ENCODE results near the gene ATL1.
"Not testable (repeated sequence)": the region's sequence is repeated elsewhere in the genome, so short reads cannot be mapped to it uniquely, and the experiment has no call there.

The ATL1 gene

DNA sequence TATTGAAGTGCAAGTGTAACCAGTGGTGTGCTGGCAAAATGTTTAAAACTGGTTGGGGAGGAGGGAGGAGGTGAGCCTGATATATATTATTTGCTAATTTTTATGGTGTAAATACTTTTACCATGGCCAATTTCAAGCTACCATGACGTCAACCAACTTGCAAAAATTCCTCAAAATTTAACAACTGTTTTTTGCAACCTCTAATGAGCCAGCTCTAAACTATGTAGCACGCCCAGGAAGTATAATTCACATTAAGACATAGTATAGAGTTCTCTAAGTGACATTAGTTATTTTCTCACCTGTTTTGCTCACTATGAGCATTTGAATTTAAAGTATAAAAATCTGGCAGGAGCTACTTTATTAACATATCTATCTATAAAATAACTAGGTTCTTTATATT is 41.4 kb downstream of the ATL1 start:
- DNase-seq: no peak

DNA sequence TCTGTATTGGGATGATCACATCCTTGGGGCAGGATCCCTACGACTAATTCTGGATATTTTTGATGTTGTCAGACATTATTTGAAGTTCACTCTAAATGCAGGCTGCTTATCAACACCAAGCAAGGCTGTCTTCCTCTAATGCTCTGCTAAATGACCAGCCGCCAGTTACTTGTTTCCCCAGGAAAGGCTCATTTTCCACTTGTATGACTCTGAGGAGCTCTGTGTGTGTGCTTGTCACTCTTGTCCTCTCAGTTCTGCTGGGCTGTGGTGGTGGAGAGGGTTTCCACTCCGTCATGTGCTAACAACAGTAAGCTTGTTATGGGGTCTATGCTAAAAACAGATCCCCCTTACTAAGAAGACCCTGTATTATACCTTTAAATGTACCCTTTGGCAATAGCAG is 42.1 kb downstream of the ATL1 start:
- no peak for DNase-seq

DNA sequence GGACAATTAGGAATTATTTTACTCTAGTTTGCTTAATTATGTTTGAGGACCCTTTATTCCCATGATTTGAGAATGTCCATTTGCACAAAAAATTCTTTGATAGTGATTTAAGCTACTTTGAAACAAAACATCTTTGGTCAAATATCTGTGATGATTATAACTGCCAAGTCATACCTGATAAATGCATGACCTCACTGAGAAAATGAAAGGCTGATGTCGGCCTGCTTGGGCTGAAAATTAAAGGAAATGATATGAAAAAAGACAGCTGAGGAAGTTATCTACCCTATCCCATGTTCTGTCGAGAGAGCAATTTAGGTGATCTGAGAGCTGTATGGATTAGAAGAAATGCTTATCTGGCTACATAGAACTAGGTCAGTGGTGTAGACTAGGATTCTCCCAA is 43.6 kb downstream of the ATL1 start:
- no peak for DNase-seq

DNA sequence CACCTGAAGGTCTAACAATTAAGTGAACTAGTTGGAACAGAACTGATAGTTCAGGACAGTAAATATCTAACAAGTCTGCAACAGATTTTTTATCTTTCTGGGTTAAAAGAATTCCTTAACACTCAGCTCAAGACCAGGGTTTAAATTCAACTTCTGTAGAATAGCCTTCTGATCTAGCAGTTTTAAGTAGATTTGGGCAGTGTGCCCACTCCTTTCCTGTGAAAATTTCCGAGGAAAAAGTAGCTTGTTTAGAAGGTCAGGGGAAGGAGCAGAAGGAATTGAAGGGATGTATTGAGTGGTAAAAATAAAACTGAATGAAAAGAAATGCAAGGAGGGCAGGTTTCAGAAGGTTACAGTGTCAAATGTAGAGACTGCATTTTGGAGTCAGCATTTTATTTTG is 45.8 kb downstream of the ATL1 start:
- DNase-seq: no peak

DNA sequence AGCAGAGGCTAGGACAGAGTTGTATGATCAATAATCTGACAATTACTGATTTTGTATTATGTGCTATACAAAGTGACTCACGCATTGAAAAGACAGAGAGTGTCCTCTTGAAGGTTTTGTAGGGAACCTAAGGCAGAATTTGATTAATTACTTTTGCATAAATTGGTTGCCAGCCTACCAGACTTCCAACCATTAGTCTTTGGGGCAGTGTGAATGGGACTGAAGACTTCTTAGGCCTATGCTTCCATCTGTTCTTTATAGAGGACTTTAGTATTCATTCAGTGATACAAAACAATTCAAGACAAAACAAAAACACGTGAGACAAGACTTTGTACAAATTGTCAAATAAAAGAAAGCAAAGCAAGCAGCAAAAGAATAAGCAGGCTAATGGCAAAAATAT is 46.5 kb downstream of the ATL1 start:
- DNase-seq: no peak

DNA sequence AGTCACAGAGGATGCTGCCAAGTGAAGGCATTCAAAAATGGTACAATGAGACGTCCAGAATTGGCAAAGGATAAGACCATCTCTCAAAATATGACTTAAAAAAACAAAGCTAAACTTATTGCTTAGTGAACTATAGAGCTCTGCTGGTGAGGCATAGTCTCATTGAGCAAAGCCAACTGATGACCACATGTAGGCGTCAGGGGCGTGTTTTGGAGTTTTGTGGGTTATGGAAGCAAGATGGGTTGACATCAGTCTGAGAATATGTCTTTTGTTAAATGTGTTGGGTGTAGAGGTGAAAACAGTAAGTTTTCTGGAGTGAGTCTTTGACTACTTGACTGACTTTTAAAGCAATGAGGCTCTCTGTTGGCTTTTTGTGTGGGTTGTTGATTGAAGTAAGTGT is 47.2 kb downstream of the ATL1 start:
- no peak for DNase-seq

DNA sequence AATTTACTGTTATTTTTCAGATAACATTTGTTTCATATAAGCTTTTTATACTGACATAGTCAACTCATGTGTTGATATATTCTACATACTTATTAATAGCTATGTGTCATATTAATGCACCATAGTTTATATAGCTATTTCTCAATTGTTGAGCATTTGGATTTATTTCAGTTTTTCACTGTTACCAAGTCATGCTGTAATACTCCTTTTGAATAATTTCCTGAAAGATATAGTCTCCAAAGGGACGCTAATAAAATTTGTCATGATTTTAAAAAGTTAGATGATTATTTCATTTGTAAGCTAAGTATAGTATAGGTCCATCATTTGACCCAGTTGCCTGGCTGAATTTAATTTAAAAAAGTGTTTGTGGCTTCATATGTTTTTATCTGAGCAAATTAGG is 47.8 kb downstream of the ATL1 start:
- DNase-seq: no peak

DNA sequence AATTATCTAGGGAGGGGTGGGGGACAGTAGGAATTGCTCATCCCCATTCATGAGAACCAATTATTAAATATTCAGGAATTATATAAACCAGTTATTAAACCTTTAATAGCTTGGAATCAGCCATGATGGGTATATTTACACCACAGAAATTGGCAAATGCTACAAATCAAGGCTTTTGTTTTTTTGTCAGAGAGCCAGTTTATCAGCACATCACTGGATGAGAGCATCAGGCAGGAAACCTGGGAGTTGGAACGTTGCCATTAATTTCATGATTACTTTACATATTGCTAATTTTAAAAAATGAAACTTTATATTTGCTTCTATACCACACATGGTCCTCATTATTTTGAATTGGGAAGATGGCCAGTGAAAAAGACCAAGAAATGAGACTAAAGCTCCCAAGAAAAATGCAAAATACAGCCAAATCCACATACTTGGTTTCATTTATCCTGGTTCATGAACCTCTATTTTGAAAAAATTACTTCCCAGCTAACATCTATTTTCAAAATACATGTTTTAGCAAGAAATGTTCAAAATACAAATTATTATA is 48.4 kb downstream of the ATL1 start:
- DNase-seq: no peak

DNA sequence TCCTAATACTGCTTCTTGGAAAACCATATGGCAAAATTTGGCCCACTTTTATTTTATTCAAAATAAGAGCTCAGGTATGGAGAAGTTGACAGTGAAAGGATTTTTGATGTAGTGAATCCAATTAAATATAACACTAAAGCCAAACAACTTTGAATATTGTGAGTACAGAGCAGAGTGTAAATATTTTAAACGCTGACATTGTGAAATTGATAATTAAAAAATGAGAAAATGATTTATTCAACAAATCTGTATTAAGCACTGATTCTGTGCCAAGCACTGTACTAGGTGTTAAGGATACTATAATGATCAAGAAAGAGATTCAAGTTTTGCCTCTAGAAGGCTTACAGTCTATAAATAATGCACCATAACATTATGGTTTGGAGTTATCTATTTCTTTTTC is 50.5 kb downstream of the ATL1 start:
- no peak for DNase-seq

DNA sequence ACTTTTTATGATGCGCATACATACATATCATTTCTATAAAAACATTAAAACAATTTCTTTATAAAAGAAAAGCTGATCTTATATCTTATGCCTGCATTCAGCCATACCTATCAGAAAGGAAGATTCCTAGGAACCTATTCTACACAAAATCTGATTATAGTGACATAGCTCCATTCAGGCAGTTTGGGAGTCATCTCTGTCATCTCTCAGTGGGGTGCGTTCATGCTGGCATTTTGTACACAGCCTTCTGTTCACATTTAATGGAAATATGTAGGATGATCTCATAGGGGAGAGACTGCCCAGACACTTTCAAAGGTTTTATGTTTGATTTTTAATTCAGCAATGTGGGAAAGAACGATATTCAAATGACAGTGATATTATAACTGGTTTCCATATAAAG is 52.9 kb downstream of the ATL1 start:
- DNase-seq: no peak

DNA sequence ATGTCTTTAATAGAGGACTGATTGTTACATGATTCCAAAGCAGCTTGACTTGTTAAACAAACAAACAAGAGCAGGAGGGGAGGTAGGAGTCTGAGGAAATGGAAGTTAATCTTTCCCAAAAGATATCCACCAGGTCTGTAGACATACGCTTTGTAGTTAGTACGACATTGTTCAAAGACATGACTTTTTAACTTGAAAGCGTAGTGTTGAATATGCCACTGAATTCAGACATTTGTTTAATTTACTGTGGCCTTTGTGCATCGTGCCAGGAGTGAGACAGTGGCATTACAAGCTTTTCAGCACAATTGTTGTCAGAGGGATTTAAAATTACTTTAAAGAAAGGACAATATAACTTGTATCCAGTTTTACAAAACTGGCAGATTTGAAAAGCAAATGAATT is 55.1 kb downstream of the ATL1 start:
- peak in 1 of 56 donors; percentile 25 for DNase-seq

DNA sequence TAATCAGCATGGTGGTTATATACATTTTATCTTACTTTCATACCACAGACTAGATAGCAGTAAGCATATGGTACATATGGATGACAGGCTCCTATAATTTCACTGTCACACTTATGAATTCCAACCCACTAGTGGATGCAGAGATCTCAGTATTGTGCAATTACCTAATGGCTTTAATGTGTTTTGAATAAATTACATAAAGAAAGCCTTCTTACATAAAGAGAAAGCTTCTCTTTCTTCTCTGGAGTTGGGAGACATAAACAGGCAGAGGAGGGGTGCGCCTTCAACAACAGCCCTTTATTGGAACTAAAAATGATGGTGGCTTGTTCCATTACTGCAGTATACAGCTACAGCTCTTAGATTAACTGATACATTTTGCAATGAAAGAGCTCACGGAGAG is 55.6 kb downstream of the ATL1 start:
- DNase-seq: peak in 30 of 56 donors; percentile 3 to 73 (median 35)

DNA sequence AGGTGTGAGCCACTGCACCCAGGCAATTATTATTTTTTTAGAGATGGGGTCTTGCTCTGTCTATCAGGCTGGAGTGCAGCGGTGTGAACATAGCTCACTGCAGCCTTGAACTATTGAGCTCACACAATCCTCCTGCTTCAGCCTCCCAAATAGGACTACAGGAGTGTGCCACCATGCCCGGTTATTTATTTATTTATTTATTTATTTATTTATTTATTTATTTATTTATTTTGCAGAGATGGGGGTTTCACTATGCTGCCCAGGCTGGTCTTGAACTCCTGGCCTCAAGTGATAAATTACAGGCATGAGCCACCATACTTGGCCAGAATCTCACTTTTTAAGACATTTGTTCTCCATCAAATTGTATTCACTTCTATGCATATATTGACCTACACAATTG is 56.3 kb downstream of the ATL1 start:
- no peak for DNase-seq

DNA sequence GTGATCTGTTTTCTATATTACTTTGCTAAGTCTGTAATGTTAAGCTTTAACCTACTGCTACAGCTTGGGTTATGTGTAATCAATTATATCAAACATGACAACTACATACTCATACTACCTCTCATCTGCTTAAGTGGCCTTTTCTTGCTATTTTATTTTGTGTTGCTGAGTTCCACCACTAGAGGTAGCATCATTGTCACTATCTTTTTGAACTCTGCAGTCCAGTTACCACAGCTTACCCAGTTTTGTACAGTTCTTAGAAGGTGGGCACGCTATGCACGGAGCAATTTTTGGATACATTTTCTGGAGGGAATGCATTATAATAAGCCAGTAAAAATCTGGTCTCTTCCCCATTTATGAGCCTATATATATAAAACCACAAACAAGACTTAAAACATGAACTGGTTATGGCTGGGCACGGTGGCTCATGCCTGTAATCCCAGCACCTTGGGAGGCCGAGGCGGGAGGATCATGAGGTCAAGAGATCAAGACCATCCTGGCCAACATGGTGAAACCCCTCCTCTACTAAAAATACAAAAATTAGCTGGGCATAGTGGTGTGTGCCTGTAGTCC is 59.7 kb downstream of the ATL1 start:
- peak in 1 of 56 donors; percentile 32 for DNase-seq

DNA sequence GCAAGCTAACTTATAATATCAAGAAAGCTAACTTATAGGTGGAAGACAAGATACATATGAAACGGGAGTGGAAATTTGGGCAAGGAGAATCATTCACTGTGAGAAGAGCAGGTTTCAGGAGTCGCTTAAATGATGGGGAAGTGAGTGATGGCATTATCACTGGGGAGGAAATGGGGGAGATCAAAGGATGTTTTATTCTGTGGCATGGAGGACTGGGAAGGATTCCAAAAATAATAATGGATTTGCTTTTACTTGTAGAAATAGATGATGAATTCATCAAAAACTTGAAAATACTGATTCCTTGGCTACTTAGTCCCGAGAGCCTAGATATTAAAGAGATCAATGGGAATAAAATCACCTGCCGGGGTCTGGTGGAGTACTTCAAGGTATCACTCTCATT is 60.4 kb downstream of the ATL1 start:
- no peak for DNase-seq

DNA sequence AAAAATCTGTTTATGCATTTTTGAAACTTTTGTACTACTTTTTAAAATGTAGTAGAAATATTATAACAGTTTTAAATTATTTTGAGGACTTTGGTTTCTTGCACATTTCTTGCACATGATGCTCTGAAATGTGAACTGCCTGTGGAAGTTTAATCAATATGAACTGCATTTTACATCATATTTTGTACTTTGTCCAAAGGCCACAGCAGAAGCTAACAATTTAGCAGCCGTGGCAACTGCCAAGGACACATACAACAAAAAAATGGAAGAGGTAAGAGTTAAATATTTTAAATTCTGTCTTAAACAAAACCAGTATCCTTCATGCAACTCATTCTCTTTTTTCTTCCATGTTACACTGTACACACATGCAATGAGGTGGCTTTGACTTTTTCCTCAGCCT is 63.0 kb downstream of the ATL1 start:
- no peak for DNase-seq

DNA sequence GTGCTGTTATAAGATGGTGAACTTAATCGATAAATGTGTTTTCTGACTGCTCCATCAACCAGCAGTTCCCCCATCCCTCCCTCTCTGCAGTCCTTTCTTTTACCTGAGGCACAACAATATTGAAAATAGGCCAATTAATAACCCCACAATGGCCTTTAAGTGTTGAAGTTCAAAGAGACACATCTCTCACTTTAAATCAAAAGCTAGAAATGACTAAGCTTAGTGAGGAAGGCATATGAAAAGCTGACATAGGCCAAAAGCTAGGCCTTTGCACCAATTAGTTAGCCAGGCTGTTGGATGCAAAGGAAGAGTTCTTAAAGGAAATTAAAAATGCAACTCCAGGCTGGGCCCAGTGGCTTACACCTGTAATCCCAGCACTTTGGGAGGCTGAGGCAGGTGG is 64.5 kb downstream of the ATL1 start:
- no peak for DNase-seq

DNA sequence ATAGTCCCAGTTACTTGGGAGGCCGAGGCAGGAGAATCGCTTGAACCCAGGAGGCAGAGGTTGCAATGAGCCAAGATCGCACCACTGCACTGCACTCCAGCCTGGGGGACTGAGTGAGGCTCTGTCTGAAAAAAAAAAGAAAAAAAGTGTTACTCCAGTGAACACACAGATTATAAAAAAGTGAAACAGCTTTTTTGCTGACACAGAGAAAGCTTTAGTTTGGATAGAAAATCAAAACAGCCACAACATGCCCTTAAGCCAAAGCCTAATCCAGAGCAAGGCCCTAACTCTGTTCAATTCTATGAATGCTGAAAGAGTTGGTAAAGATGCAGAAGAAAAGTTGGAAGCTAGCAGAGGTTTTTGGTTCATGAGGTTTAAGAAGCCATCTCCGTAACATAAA is 65.0 kb downstream of the ATL1 start:
- DNase-seq: not testable (repeated sequence)

DNA sequence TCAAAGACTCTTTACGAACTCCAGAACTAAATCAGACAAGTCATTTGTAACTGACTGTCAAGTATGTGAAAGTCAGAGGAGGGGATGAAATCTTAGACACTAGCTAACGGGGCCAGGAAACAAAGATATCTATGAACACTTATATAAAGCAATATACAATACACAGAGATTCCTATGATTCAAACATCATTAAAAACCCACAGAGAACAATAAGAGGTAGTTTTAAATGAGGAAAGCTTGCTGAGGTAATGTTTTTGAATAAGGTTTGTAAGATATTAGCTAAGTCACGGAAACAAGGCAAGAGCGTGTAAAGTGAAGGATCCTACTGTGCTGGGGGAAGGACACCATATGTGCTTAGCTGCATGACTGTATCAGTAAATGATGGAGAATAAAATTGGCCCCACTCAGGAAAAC is 71.5 kb downstream of the ATL1 start:
- DNase-seq: no peak

DNA sequence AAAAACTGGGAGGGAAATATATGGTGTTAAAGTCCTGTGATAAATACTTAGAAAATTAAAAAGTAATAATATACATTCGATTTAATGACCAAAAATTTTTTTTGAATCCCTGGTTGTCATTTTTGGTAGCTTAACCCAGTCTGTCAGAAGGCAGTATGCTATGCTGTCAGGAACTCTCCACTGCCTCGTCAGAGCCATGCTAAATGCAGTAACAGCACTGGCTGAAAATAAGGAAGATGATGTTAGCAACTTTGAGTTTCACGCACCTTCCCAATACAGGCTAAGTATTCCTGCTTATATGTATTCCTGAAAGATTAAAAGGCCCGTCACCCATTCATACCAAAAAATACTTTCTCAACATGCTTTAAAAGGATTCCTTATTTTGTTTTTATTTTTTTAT is 74.0 kb downstream of the ATL1 start:
- no peak for DNase-seq

DNA sequence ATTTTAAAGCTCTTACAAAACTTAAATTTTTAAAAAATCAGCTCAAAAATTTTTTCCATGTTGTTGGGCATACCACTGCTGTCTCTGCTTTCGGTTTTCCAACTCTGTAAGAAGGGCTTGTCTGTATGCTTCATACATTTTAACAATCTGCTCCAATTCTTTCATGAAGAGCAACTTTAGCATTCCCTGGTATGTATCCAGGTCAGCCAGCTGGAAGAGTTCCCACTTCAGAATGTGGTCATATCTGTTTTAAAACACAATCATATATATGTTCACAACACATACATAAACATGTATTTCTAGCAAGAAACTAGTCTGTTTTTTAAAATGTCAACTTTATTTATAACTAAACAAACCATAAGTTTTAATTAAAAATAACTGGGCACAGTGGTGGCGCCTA is 75.2 kb downstream of the ATL1 start:
- DNase-seq: no peak

DNA sequence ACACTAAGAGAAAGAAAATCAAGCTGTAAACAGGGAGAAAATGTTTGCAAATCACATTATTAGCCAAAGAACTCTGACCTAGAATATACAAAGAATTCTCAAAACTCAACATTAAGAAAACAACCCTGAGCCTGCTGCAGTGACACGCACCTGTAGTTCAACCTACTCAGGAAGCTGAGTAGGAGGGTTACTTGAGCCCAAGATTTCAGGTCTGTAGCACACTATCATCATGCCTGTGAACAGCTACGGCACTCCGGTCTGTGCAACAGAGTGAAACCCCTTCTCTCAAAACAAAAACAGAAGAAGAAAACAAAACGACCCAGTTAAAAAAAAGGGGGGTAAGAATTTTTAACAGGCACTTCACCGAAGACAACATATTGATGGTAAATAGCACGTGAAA is 87.3 kb downstream of the ATL1 start:
- DNase-seq: no peak

DNA sequence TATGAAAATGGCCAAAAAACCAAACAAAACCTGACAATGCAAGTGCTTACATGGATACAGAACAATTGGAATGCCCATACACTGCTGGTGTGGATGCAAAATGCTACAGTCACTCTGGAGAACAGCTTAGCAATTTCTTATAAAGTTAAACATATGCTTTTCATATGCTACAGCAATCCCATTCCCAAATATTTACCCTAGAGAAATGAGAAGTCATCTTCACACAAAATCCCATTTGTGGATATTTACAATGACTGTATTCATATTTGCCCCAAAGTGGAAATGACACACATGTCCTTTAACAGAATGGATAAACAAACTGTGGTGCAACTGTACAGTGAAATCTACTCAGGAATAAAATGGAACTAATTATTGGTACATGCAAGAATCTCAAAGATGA is 87.8 kb downstream of the ATL1 start:
- no peak for DNase-seq

DNA sequence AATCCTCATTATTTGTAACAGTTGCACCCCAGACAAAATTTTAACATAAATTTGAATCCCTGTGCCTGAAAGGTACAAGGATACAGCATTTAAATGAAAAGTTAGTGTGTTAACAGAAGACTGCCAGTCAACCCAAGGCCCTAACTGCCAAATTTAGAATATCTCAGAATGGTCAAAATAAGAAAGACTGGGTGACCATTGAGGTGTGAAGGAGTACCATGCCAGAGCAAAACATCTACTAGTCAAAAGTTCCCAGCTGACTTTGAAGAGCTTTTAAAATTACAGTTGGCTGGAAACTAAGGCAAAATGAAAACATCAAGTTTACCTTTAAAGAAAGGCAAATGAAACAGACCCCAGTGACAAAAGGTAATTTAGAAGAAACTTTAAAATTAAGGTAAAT is 89.7 kb downstream of the ATL1 start:
- DNase-seq: no peak

All from amygdala (tissue), 56 donors.